NB4 (cell line): Measurements from ENCODE around the gene AP4E1.
"Not testable (repeated sequence)": the region's sequence is repeated elsewhere in the genome, so short reads cannot be mapped to it uniquely, and the experiment has no call there.

Experiments used
- DNase-seq: peaks from one replicate; pipeline ENCODE4 v3.0.0; 2010; ENCODE audit warnings: low read depth
- H3K4me3 ChIP-seq: one replicate; pipeline ENCODE4 v1.5.1; 2011; ENCODE audit warnings: mild to moderate bottlenecking, low read depth, low read length, moderate library complexity
- CTCF ChIP-seq: IDR thresholded peaks from one replicate; pipeline ENCODE4 v1.5.1; 2012; ENCODE audit warnings: low read depth, low read length
- MAX ChIP-seq: IDR thresholded peaks from 2 replicates; pipeline ENCODE4 v1.6.1; 2011; ENCODE audit warnings: low read depth, low read length
- MYC ChIP-seq: IDR thresholded peaks from 2 replicates; pipeline ENCODE4 v1.6.1; 2011; ENCODE audit warnings: low read depth, low read length
- POLR2A ChIP-seq: IDR thresholded peaks from 2 replicates; pipeline ENCODE4 v1.6.1; 2011; ENCODE audit warnings: mild to moderate bottlenecking; ENCODE audit not compliant: insufficient read length; ENCODE audit errors: extremely low read depth

AP4E1 gene

GRCh38 chr15:50904211-50904610 is 4.3 kb upstream of the AP4E1 start:
- TF ChIP-seq MYC (no peak), POLR2A (no peak), CTCF (no peak), MAX (no peak)
- peak; percentile 14 for DNase-seq
- H3K4me3 ChIP-seq: no peak overlapping the region

- DNase-seq: no peak
- H3K4me3 ChIP-seq: no peak overlapping the region
- TF ChIP-seq MYC (no peak), POLR2A (no peak), CTCF (no peak), MAX (no peak)
These were observed 3.4 kb upstream of the AP4E1 start for GRCh38 chr15:50905055-50905454.

GRCh38 chr15:50906954-50907600 is 1.4 kb upstream of the AP4E1 start:
- H3K4me3 ChIP-seq: peak overlapping the region; percentile 76
- peak; percentile 24; the same call in 1 of the 2 replicates for TF ChIP-seq MAX
- no peak for TF ChIP-seq POLR2A
- no peak for TF ChIP-seq MYC
- no peak for TF ChIP-seq CTCF
- peak; percentile 52 for DNase-seq

GRCh38 chr15:50907601-50908208 is 778 bp upstream of the AP4E1 start:
- TF ChIP-seq MYC (peak; percentile 25; the same call in 1 of the 2 replicates), MAX (no peak; the same call in 1 of the 2 replicates)
- H3K4me3 ChIP-seq: peak overlapping the region; percentile 76
- DNase-seq: peak; percentile 72

GRCh38 chr15:50909010-50909317 is 481 bp downstream of the AP4E1 start:
- no peak for TF ChIP-seq CTCF
- TF ChIP-seq MAX: no peak
- no peak for TF ChIP-seq MYC
- TF ChIP-seq POLR2A: no peak
- no peak for DNase-seq

GRCh38 chr15:50910426-50910795 is 1.9 kb downstream of the AP4E1 start:
- not testable (repeated sequence) for DNase-seq, H3K4me3 ChIP-seq

More at GRCh38 chr15:50909010-50909317, 481 bp downstream of the AP4E1 start:
- peak overlapping the region; percentile 95 for H3K4me3 ChIP-seq

GRCh38 chr15:50911001-50911400 is 2.5 kb downstream of the AP4E1 start:
- TF ChIP-seq MAX (no peak), POLR2A (no peak), CTCF (no peak), MYC (no peak)
- DNase-seq: peak; percentile 7
- H3K4me3 ChIP-seq: peak overlapping the region; percentile 29
